Activated naive CD8-positive, alpha-beta T cell treated with anti-CD3 and anti-CD28 coated beads, Interleukin-2, amount 50 U/mL, for 16 hours (primary cell): ENCODE data around the gene TENT5C.
A peak's percentile ranks its signal among the peaks of the same experiment; 100 is the strongest.
"Not testable (repeated sequence)": the region's sequence is repeated elsewhere in the genome, so short reads cannot be mapped to it uniquely, and the experiment has no call there.

Experiments used
- DNase-seq: peaks from one replicate; pipeline ENCODE4 v3.0.0-alpha.2; 2020; ENCODE audit warnings: low read depth, low spot score

Gene TENT5C

DNA sequence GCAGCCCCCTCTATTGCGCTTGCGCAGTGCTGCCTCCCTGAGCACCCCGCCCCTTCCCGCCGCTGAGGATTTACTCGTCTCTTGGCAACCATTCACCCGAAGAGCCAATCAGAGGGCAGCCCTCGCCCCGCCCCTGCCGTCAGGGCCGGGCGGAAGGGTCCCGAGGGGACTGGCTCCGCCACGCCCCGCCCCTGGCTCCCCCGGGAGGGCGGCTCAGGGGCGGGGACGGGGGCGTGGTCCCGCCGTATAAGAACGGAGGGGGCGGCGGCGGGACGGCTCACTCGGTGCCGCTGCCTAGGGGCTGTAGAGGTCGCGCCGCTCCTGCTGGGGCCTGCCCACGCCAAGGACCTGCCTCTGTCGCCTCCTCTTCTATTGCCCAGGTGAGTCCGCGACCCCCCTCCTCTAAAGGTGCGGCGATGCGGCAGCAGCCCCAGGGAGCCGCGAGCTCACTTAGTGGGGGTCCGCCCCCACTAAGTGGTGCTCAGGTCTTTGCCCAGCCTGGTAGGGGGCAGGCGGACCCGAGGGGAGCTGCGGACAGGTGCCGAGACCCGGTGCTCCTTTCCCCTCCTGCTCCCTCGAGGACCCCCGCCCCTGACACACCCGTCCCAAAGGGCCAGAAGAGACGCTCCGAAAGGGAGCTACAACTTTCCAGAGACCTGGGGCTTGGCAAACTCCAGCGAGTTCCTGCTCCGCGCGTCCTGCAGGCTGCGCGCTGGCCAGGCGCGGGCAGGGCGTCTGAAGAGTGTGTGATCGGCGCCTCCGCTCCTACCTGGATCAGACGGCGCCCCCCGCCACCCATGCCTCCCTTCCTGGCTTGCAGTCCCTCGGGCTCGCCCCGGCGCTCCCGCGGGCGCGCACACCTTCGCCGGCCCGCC is at the start of gene TENT5C:
Gene TENT5C, plus strand, starts transcription at position 275 of the 875 bp plus-strand sequence. CDS start 16,821 bp downstream, outside the sequence.
- peak; percentile 96 for DNase-seq

- DNase-seq: no peak
Observed at GRCh38 chr1:117556341-117556740, 49.5 kb upstream of the TENT5C start.

GRCh38 chr1:117556976-117557375 is 48.9 kb upstream of the TENT5C start:
- DNase-seq: no peak

DNA sequence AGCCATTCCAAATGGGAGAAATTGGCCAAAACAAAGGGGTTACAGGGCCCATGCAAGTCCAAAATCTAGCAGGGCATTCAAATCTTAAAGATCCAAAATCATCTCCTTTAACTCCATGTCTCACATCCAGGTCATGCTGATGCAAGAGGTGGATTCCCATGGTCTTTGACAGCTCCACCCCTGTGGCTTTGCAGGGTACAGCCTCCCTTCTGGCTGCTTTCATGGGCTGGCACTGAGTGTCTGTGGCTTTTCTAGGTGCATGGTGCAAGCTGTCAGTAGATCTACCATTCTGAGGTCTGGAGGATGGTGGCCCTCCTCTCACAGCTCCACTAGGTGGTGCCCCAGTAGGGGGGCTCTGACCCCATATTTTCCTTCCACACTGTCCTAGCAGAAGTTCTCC is 47.4 kb upstream of the TENT5C start:
- DNase-seq: not testable (repeated sequence)

DNA sequence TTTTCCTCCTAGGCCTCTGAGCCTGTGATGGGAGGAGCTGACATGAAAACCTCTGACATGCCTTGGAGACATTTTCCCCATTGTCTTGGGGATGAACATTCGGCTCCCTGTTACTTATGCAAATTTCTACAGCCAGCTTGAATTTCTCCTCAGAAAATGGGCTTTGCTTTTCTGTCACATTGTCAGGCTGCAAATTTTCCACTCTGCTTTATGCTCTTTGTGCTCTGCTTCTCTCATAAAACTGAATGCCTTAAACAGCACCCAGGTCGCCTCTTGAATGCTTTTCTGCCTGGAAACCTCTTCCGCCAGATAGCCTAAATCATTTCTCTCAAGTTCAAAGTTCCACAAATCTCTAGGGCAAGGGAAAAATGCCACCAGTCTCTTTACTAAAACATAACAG is 46.7 kb upstream of the TENT5C start:
- DNase-seq: no peak

DNA sequence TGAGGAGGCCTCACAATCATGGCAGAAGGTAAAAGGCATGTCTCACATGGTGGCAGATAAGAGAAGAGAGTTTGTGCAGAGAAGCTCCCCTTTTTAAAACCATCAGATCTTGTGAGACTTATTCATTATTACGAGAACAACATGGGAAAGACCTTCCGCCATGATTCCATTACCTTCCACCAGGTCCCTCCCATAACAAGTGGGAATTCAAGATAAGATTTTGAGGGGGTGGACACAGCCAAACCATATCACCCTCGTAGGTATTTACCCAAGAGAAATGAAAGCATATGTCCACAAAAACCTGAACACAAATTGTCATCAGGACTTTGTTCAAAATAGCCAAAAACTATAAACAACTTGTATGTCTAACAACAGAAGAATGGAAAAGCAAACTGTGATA is 45.9 kb upstream of the TENT5C start:
- no peak for DNase-seq

- DNase-seq: no peak
Observed at GRCh38 chr1:117561071-117561470, 44.8 kb upstream of the TENT5C start.

DNA sequence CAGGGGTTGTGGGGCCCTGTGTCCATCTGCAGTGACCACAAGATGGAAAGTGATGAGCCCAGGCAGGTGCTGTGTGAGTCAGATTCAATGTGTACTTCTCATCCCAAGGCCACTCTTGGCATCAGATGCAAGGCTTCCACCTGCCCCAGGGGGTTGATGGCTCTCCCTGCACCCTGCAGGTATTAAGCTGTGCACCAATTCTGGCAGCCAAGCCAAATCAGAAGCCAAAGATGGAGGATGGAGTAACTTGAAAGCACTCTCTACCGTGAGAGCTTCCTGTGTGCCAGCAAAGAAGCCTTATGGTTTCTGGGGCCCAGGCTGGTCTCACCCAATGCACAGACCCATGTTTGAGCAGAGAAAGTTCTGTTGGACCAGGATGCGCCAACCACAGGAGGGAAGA is 44.3 kb upstream of the TENT5C start:
- no peak for DNase-seq

GRCh38 chr1:117562581-117563491 is 43.0 kb upstream of the TENT5C start:
- DNase-seq: no peak

DNA sequence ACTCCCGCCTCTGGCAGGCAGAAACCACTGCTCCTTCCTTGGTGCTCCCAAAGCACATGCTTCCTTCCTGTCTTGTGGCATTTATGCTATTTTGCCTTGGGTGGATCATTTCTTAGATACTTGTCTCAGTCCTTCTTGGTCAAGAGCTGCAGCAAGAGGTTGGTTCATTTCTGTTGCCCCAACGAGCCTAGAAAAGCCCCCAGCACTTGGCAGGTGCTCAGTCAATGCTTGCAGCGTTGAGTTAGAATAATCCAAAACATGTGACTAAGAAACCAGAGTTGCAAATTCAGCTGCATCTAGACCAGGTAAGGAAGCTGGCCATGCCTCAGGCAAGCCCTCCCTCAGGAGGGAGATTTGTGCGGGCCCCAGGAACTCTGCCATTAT is 42.4 kb upstream of the TENT5C start:
- DNase-seq: no peak

GRCh38 chr1:117564227-117565075 is 41.4 kb upstream of the TENT5C start:
- no peak for DNase-seq

- DNase-seq: no peak
Observed at GRCh38 chr1:117565076-117565556, 40.7 kb upstream of the TENT5C start.

DNA sequence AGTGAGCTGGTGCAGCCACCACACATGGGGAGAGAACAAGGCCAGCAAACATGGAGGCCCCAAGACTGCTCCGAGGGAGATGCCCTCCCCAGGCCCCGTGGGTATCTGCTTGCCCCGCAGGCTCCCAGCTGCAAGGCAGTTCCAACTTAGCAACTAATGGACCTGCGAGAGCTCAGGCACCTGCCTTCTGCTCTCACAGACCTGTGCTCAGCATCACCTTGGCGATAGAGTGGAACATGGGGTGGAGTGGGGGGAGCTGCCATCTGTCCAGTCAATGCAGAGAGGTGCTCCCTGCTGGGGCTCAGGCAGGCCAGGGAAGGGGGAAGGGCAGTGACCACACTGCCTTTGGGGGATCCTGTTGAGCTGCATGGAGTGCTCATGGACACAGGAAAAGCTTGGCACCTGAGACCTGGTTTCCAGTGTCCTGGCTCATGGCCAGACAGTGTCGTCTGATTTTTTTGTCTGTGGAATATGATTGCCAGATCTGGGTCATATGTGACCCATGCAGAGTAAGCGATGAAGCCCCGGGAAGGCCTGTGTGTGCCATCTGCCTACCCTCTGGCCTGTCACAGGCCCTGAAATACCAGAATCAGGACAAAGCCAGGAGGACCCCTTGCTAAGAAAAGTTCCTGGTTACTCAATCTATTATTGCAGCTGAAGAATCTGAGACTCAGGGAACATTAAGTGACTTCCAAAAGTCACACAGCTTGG is 39.9 kb upstream of the TENT5C start:
- DNase-seq: no peak

DNA sequence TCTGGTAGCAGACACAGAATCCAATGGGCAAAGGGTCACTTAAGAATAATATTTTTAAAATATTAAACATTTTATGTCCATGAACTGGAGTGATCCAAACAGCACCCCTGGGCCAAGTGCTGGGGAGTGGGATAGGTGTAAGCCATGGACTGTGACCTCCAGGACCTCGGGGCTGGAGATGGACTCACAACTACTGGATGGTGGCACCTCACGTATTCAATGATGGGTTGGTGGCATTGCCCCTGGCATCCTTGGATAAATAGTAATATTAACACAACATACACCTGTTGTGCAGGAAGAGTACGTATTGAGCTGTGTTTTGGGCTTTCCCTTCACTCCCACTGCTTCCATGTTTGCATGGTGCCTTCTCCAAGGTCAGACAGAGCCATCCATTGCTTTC is 39.3 kb upstream of the TENT5C start:
- DNase-seq: no peak

- DNase-seq: no peak
Observed at GRCh38 chr1:117567435-117567834, 38.4 kb upstream of the TENT5C start.

- no peak for DNase-seq
Observed at GRCh38 chr1:117567976-117568375, 37.9 kb upstream of the TENT5C start.

GRCh38 chr1:117568999-117569398 is 36.8 kb upstream of the TENT5C start:
- no peak for DNase-seq

DNA sequence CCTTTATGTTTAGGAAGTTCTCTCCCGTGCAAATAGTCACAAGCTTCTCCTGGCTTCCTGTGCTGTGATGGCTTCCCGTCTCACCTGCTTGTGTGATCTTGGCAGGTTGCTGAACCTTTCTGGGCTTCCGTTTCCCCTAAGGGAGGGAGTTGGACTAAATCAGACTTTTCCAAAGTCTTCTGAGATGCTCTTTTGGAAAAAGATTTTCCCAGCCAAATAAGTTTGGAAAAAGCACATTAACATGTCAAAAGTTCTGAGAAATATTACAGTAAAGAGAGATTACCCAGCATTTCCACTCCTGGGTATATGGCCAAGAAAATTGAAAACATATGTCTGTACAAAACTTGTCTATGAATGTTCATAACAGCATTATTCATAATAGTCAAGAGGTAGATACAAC is 36.0 kb upstream of the TENT5C start:
- DNase-seq: no peak

GRCh38 chr1:117570988-117571409 is 34.8 kb upstream of the TENT5C start:
- no peak for DNase-seq

DNA sequence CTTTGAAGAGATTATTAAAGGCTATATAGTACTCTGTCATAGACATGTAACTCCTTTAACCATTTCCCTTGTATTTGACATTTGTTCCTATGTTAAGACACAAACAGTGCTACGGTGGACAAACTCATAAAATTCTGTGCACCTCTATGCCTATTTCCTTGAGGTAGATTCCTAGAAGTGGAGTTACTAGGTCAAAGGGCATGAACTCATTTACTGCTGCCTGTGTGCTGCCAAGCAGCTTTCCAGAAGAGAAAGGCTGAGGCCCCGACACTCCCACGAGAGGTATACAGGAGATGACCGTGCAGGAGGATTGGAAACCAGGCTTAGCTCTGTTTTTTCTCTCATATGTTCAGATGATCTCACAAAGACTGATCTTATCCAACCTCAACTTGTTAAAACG is 34.4 kb upstream of the TENT5C start:
- no peak for DNase-seq

GRCh38 chr1:117572546-117572945 is 33.3 kb upstream of the TENT5C start:
- DNase-seq: no peak
